ENCODE results near the gene MGAT5.

Gene MGAT5

DNA sequence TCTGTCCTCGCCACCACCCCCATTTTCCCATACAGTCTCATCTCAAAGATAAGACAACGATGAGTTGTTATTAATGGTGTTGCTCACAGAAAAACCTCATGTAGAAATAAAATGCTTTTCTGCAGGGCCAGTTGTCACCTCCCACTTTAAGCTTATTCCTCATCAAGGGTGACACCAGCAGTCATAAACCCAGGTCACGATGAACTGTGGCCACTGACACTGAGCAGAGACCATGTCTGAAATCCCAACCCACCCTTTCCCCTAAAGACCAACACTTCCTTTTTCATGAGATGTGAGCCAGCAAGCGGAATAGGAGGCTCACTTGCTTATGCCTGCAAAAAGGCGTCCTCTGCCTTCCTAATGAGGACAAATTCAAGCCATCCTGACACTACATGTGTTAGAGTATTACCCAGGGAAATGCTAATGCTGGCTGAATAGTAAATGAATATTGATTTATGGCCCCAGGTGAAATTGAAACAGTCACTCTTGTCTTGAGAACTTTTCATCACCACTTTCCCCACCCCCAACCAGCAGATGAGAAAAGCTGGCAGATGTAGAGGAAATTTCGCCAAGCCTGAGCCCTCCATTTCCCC is 228.4 kb downstream of the MGAT5 start:
- intact Hi-C loops (cut with micrococcal nuclease): no loop called here
- no peak overlapping the region for H3K27ac Mint-ChIP-seq
- H3K36me3 Mint-ChIP-seq (ENCODE audit: low read depth): no peaks in the 10 kb centered on the region
- H3K27me3 Mint-ChIP-seq: no peaks in the 10 kb centered on the region
- no peak overlapping the region for H3K4me3 Mint-ChIP-seq
- H3K4me1 Mint-ChIP-seq (ENCODE audit: low read depth): no peaks in the 10 kb centered on the region
- H3K9me3 Mint-ChIP-seq: no peaks in the 10 kb centered on the region

DNA sequence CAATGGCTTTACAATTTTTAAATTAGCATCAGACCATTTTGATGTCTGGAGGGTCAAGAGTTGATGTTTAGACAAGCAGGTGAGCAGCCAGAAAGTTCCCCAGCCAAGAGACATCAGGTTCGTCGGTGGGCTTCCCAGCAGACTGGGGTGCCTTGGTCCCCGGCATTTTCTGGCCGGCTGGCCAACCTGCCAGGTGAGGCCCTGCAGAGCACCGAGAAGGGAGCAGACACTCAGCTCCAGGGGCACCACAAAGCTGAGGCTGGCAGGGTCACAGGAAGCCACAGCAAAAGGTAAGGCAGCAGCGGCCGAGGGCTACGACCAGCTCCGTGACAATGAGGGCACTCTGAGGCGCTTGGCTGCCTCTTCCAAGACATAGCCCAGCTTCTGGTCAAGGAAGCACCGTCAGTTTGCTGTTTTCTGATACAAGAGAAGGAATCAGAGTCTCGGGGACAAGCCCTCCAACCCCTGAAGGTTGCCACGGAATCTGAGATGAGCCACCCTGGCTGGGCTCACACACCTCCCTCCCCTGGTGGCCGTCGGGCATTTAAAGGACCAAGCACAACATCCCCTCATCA is 229.0 kb downstream of the MGAT5 start:
- no peaks in the 10 kb centered on the region for H3K36me3 Mint-ChIP-seq (ENCODE audit: low read depth)
- no peak overlapping the region for H3K4me3 Mint-ChIP-seq
- intact Hi-C loops (cut with micrococcal nuclease): no loop called here
- no peaks in the 10 kb centered on the region for H3K27me3 Mint-ChIP-seq
- no peaks in the 10 kb centered on the region for H3K9me3 Mint-ChIP-seq
- no peaks in the 10 kb centered on the region for H3K4me1 Mint-ChIP-seq (ENCODE audit: low read depth)
- no peak overlapping the region for H3K27ac Mint-ChIP-seq

DNA sequence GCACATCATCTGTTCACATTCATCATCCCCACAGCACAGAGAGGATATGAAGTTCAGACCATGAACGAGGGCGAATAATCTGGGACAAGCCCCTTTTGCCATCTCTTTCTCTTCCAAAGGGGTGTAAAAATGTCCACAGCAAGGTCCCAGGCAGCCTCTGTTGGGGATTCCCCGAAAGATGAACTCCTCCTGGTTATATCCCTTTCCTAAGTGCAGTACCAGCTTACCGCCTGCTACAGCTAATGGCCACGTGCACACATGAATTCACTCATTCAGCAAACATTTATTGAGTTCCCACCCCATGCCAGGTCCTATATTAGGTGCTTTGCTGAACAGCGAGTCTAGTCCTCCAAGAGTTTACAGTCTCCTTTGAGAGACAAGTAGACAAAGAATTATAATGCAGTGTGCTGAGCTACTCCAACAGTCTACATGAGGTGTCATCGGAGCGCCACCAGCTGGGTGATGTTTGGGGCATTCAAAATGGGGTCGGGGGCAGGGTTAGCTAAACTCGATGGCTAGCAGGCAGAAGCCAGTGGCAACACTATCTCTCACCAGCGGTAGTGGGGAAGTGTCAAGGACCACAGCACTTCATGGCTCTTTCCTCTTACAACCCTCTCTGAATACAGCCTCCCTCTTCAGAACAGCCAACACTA is 236.0 kb downstream of the MGAT5 start:
- no peak overlapping the region for H3K27ac Mint-ChIP-seq
- H3K9me3 Mint-ChIP-seq: no peaks in the 10 kb centered on the region
- no peaks in the 10 kb centered on the region for H3K27me3 Mint-ChIP-seq
- no peak overlapping the region for H3K4me3 Mint-ChIP-seq
- no peaks in the 10 kb centered on the region for H3K4me1 Mint-ChIP-seq (ENCODE audit: low read depth)
- no peaks in the 10 kb centered on the region for H3K36me3 Mint-ChIP-seq (ENCODE audit: low read depth)
- intact Hi-C loops (cut with micrococcal nuclease): no loop called here

DNA sequence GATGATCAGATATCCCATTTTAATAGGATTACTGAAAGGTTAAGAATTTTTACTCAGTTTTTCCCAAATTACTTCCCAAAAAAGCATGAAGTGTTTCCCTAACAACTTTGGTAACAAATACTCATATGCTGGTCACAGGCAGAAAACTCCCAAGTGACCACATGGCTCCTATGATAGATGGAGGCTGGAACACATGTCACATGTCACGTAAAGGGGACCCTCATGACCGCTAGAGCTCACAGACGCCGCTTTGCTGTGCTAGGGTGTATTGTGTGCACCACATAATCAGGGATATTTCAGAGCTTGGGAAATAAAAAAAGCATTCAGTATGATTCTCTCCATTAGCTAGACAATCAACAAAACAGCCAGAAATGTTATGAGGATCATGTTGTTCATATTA is 236.7 kb downstream of the MGAT5 start:
- Mint-ChIP-seq H3K4me3 (no peak overlapping the region), H3K9me3 (no peaks in the 10 kb centered on the region), H3K4me1 (ENCODE audit: low read depth) (no peaks in the 10 kb centered on the region), H3K27me3 (no peaks in the 10 kb centered on the region), H3K36me3 (ENCODE audit: low read depth) (no peaks in the 10 kb centered on the region), H3K27ac (no peak overlapping the region)
- intact Hi-C loops (cut with micrococcal nuclease): no loop called here

DNA sequence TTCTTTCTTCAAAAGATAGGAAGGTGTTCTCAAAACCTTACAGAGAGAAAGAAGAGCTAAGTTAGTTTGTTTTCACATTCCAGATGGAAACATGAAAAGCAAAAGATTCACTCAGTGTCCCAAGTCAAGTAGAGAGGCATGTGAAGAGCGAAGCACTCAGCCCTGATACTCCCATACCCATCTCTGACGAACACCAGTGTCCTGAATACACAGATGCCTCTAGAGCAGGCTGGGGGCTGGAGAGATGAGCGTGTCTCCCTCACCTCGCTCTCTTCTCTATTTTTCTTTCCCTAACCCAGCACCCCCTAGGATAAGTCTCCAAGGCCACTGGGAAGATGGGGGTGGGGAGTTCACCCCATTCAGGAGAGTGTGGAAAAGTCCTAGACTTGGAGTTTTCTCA is 237.2 kb downstream of the MGAT5 start:
- Mint-ChIP-seq H3K36me3 (ENCODE audit: low read depth) (no peaks in the 10 kb centered on the region), H3K9me3 (no peaks in the 10 kb centered on the region), H3K27ac (no peak overlapping the region), H3K27me3 (no peaks in the 10 kb centered on the region), H3K4me3 (no peak overlapping the region), H3K4me1 (ENCODE audit: low read depth) (no peaks in the 10 kb centered on the region)
- intact Hi-C loops (cut with micrococcal nuclease): no loop called here

DNA sequence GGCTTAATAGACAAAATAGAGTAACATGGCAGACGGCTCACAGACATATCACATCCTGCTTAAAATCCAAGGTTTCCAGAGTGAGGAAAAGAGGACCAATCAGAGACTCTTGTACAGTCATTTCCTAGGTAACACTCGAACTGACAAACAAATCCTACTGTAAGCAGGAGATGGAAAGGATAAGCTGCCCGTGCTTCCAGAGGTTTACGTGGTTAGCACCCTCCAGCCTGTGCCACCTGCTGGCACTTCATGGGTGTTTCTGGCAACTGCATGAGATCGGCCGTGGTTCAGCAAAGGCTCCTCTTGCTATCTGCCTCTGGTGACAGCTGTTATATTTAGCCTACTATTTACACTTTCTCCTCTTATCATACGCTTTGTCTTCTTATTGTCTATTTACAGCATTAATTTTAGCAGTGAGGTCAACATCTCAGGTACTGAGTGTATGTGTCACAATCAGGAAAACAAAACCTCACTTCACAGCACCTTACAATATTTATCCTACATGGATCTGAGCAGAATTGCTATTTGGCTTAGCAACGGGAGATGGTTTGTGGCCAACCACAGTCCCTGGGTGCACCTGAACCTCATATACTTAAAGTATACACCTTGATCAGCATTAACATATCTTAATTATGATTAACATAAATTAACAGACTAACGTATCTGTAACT is 238.0 kb downstream of the MGAT5 start:
- Mint-ChIP-seq H3K36me3 (ENCODE audit: low read depth) (no peaks in the 10 kb centered on the region), H3K4me3 (no peak overlapping the region), H3K27me3 (no peaks in the 10 kb centered on the region), H3K27ac (no peak overlapping the region), H3K9me3 (no peaks in the 10 kb centered on the region), H3K4me1 (ENCODE audit: low read depth) (no peaks in the 10 kb centered on the region)
- intact Hi-C loops (cut with micrococcal nuclease): no loop called here

DNA sequence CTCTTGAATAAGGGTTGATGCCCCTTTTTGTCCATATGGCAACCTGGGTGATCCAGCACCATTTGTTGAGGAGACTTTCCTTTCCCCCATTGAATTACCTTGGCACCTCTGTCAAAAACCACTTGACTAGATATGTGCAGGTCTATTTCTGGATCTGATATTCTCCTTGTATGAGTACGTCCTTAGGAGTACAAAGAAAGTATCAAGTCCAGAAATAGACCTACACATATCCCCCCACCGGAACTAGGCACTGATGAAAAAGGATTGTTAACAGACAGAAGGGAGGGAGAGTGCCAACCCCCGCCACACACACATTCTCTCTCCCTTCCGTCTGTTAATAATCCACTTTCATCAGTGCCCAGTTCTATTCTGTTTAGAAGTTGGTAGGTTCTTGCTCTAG is 239.9 kb downstream of the MGAT5 start:
- intact Hi-C loops (cut with micrococcal nuclease): no loop called here
- no peaks in the 10 kb centered on the region for H3K36me3 Mint-ChIP-seq (ENCODE audit: low read depth)
- no peaks in the 10 kb centered on the region for H3K27me3 Mint-ChIP-seq
- H3K4me1 Mint-ChIP-seq (ENCODE audit: low read depth): no peaks in the 10 kb centered on the region
- no peaks in the 10 kb centered on the region for H3K9me3 Mint-ChIP-seq
- no peak overlapping the region for H3K4me3 Mint-ChIP-seq
- no peak overlapping the region for H3K27ac Mint-ChIP-seq

DNA sequence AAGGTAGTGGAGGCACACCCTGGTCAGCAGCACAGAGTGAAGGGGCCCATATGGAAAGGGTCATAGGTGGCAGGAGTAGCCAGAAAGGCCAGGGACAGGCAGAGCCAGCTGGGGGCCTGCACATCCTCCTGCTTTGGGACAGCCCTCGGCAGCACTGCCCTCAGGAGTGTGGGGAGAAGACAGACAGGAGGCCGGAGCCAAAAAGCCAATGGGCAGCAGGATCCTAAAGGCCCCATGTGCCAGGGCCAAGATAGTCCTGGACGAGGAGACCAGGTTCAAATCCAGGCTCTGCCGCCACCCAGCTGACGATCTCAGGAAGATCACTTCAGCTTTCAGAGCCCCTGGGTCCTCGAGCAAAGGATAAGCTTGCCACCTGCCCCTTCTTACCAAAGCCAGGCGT is 244.8 kb downstream of the MGAT5 start:
- H3K4me3 Mint-ChIP-seq: no peak overlapping the region
- no peaks in the 10 kb centered on the region for H3K27me3 Mint-ChIP-seq
- H3K27ac Mint-ChIP-seq: no peak overlapping the region
- no peaks in the 10 kb centered on the region for H3K4me1 Mint-ChIP-seq (ENCODE audit: low read depth)
- intact Hi-C loops (cut with micrococcal nuclease): no loop called here
- H3K36me3 Mint-ChIP-seq (ENCODE audit: low read depth): no peaks in the 10 kb centered on the region
- no peaks in the 10 kb centered on the region for H3K9me3 Mint-ChIP-seq

DNA sequence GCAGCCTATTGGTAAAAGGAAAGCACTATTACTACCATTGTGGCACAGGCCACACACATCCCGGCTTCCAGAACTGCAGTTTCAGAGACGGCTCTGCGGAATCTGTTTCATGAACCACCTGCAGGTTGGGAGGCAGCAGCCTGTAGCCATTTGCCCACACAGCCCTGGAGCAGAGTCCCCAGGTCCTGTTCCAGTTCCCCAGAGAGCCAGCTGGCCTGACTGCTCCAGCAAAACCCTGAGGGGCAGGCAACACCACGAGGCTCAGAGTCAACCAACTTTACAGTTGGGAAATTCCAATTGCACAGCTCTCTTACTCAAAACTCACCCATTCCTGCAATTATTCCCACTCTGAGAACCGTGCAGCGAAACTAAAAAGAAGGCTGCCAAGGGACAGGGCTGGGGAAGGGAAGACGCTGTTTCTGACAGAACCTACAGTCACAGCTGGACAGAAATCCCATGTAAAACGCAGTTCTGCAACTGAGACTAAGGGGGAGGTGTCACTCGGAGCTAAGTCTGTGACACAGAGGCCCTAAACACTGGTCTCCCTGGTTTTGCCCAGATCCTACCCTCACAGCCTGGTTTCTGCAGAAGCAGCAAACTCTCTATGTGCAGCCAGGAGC is 245.5 kb downstream of the MGAT5 start:
- Mint-ChIP-seq H3K36me3 (ENCODE audit: low read depth) (no peaks in the 10 kb centered on the region), H3K27me3 (no peaks in the 10 kb centered on the region), H3K4me3 (no peak overlapping the region), H3K9me3 (no peaks in the 10 kb centered on the region), H3K4me1 (ENCODE audit: low read depth) (no peaks in the 10 kb centered on the region), H3K27ac (no peak overlapping the region)
- intact Hi-C loops (cut with micrococcal nuclease): no loop called here

DNA sequence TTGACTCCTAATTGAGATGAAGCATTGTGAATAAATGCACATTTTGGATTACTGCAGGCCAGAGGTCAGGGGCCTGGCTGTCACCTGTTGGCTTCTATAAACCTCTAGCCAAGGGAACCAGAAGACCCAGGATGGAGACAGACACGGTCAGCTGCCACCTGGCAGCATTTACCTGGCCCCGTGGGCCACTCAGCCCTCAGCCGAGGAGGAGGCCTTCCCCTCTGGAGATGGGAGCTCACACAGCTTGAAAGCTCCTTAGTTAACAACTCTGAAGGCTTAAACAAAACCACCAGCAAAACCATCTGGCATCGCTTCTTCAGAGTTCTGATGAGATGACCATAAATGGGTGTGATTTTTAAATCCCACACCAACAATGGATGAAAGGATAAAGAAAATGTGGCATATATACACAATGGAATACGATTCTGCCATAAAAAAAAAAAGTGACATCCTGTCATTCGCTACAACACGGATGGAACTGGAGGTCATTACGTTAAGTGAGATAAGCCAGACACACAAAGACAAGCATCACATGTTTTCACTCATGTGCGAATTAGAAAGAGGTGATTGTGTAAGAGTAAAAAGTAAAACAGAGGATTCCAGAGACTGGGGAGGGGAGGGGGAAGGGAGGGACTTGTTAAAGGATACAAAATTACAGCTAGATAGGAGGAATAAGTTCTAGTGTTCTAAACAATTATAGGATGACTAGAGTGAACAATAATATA is 246.5 kb downstream of the MGAT5 start:
- intact Hi-C loops (cut with micrococcal nuclease): no loop called here
- Mint-ChIP-seq H3K4me3 (no peak overlapping the region), H3K4me1 (ENCODE audit: low read depth) (no peaks in the 10 kb centered on the region), H3K27ac (no peak overlapping the region), H3K36me3 (ENCODE audit: low read depth) (no peaks in the 10 kb centered on the region), H3K9me3 (no peaks in the 10 kb centered on the region), H3K27me3 (no peaks in the 10 kb centered on the region)

DNA sequence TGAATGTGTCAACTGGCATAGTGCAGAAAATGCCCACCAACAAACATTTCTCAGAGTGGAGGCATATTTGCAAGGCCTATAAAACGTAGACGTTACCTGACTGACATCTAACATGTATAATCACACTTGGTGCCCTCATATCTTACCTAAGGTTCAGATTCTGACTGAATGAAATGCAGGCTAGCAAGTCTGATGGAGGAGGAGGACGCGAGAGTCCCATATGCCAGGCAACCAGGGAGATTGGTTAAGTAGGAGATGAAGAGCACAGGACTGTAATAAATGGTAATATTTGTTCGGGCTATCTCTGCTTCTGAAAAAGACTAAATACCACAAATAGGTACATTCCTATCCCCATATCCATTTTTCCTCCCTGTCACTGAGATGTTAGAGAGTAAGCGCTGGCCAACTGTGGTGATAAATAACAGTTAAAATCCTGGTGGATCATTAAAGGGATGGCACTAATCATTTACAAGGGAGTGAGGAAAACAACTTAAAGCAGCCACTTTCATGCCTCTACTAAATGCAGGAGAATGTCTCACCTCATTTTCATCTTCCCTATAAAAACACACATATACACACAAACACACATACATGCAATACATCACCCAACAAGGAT is 247.7 kb downstream of the MGAT5 start:
- no peaks in the 10 kb centered on the region for H3K36me3 Mint-ChIP-seq (ENCODE audit: low read depth)
- H3K9me3 Mint-ChIP-seq: no peaks in the 10 kb centered on the region
- intact Hi-C loops (cut with micrococcal nuclease): no loop called here

DNA sequence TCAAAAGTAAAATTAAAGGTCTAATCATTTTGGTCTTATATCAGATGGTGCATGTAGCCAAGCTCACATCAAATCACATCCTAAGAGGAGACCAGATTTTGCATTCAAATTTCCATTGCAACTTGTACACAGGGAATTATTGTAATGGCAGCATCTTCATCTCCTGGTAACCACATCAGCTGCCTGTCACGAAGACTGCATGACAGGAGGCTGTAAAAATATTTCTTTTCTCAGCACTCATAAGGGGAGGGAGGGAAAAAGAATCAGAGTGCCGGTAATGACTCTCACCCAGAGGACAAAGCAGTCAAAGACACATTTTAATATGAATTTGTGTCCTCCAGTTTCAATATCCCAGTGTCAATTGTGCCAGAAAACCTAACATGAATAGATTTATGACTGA is 248.2 kb downstream of the MGAT5 start:
- Mint-ChIP-seq H3K27ac (no peak overlapping the region), H3K27me3 (no peaks in the 10 kb centered on the region), H3K36me3 (ENCODE audit: low read depth) (no peaks in the 10 kb centered on the region), H3K4me3 (no peak overlapping the region), H3K4me1 (ENCODE audit: low read depth) (no peaks in the 10 kb centered on the region), H3K9me3 (no peaks in the 10 kb centered on the region)
- intact Hi-C loops (cut with micrococcal nuclease): no loop called here

More for the DNA sequence above, 247.7 kb downstream of the MGAT5 start:
- Mint-ChIP-seq H3K4me1 (ENCODE audit: low read depth) (no peaks in the 10 kb centered on the region), H3K27me3 (no peaks in the 10 kb centered on the region), H3K4me3 (no peak overlapping the region), H3K27ac (no peak overlapping the region)
